Activated CD4-positive, alpha-beta T cell treated with anti-CD3 and anti-CD28 coated beads, Interleukin-2, amount 50 U/mL, for 16 hours (primary cell): ENCODE measurements around the gene CYP27B1.
A peak's percentile ranks its signal among the peaks of the same experiment; 100 is the strongest.
"Not testable (repeated sequence)": the region's sequence is repeated elsewhere in the genome, so short reads cannot be mapped to it uniquely, and the experiment has no call there.

Experiments
- DNase-seq: peaks from one replicate; pipeline ENCODE4 v3.0.0-alpha.2; 2020

Gene CYP27B1

DNA sequence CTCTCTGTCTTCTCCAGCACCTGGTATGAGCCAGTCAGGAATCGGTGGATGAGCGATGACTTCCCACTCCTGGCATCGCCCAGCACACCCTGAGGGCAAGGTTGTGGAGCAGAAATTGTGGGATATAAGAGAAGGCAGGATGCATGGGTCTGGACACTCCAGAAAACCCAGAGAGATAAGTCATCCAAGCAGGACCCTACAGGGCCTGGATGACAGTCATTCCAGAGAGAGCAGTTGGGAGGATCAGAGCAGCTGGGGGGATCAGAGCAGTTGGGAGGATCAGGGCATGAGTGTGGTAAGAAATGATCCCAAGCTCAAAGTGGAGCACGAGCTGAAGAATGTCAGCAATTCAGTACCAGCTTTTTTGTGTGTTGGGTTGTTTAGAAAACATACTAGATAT, 32.3 kb downstream of the CYP27B1 start:
- no peak for DNase-seq

GRCh38 chr12:57733928-57734327, 33.0 kb downstream of the CYP27B1 start:
- no peak for DNase-seq

- DNase-seq: no peak
Observed at GRCh38 chr12:57732726-57733593, 33.9 kb downstream of the CYP27B1 start.

GRCh38 chr12:57732270-57732669, 34.6 kb downstream of the CYP27B1 start:
- no peak for DNase-seq

DNA sequence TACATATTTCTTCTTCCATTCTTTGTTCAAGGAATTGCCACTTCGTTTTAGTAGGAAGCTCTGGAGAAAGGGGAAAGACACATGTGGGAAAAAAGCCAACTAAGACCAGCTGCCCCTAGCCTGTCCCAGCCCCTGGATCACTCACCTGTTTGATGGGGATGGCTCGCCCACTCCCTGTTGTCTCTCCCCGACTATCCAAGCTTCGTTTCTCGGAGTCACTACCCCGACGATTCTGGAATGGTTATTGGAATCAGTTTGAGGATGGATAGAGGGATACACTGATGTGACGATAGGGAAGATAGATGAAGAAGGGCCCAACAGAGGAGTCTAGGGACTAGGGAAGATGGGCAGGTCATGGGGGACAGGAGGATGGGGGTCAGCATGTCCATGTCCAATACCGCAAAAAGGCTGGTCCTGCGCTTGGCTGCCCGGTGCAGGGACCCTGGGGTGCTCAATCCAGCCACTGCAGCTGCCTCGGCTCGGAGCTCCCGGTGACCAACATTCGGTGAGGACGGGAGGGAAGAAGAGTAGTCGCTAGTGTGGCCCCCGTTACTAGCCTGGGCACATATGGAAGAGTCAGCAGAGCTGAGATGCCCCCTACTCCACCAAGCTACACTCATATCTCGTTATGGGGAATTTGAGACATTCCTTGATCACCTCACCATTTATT, 35.3 kb downstream of the CYP27B1 start:
- no peak for DNase-seq

DNA sequence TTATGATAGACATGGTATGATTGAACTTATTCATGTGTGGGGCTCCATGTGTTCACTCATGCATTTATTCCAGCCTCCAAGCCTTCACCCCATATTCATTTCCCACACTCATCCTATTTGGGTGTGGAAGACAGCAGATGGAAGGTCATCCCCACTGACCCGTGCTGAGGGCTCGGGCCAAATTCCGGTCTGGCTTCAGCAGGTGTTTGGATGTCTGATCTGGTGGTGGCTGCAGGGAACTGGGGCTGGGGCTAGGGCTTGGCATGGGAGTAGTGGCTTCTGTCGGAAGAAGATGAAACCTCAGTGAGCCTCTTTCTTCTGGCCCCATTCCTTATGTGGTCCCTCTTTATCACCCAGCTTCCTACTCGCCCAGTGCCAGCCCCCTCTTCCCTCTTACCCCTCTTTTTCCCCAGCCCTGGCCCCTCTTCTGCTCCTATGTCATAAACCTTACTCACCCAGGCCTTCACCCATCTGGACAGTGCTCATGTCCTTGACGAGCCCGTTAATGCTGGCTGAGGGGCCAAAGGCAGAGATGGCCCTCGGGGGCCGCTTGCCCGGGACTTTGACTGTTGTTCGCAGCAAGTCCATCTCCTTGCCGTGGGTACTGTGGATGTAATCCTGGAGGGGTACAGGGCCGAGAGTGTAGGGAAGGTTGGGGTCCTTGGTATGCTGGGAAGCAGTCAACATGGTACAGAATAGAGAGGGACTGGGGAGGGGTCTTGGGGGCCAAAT, 36.4 kb downstream of the CYP27B1 start:
- no peak for DNase-seq

GRCh38 chr12:57729321-57729844, 37.5 kb downstream of the CYP27B1 start:
- no peak for DNase-seq

DNA sequence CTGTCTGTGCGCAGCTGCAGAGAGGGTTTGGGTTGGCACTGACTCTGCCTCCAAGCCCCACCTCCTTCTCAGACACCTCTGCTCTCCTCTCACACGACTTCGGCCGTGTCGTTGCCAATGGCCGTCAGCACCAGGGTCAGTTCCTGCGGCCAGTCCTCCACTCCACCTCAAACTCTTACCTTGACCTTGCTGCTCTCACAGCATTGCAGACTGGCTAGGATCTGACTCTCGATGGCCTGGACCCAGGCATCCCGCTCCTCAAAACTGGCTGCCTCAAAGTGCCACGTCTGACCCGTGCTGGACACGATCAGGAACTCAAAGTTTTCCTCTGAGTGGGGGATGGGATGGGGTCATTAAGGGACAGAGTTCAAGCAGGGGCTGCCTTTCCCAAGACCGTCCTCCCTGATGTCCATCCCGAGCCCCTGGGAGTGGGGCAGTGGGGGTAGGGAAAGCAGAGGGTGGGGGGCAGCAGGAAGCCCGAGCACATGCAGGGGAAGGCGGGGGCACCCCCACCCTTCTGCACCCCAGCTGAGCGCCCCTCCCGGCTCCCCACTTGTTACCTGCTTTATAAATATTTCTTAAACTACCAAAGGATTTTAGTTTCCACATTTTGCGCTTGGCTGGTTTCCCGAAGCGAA, 39.0 kb downstream of the CYP27B1 start:
- DNase-seq: no peak

GRCh38 chr12:57726884-57727757, 39.8 kb downstream of the CYP27B1 start:
- DNase-seq: no peak

DNA sequence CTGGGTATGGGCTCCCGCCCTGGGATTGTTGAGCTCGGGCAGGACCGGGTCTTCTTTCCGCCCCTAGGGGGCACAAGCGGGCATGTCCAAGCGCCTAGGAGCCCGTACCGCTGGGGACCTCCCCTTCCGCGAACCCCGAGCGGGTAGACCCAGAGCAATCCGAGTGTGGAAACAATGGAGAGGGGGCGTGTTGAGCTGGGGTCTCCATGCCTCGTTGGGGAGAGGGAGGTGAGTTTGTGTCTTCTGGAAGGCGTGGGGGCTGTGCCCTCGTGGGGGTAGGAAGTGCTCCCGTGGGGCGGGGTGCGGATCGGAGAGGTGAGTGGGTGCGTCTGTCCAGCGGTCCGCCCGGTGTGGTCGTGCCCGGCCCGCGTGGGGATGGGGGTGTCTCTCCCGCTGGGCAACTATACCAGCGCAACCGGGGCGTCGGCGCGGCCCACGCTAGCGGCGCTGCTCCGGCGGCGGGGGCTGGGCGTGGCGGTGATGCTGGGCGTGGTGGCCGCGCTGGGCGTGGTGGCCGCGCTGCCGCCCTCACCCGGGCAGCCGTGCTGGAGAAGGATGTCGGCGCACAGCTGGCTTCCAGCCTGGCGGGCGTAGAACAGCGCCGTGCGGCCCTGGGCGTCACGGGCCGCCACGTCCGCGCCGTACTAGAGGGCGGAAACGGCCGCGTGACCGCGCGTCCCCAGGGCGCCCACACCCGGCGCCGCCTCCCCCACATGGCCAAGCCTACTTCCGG, 40.6 kb downstream of the CYP27B1 start:
- DNase-seq: peak; percentile 29

DNA sequence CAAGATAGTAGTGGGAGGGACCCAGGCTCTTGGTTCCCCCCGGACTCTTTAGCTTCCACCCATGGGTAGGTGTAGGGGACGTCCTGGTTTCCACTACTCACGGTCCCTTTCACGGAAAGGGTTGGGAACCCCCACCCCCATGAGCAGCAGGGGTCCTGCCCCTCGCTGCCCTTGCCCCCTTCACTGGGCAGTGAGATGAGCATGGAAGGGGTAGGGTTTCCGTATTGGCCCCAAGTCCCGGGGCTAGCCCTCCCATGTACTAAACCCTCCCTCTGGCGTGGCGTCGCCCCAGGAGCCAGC, 41.1 kb downstream of the CYP27B1 start:
- no peak for DNase-seq

- no peak for DNase-seq
Observed at GRCh38 chr12:57724936-57725740, 41.7 kb downstream of the CYP27B1 start.

GRCh38 chr12:57724003-57724935, 42.6 kb downstream of the CYP27B1 start:
- DNase-seq: no peak

DNA sequence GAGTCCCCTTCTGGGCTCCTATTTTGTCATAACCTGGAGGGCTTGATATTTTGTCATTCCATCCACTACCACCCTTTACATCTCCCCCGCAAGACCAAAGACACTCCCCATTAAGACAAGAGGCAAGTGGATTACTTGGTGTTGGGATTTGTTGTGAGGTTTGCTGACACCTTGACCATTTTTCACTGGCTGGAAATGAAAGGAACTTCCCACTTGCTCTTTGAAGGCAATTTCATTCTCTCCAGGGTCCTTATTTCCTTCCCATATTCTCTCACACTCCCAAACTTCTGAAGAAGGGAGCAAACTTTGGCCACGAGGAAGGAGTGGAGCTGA, 43.3 kb downstream of the CYP27B1 start:
- no peak for DNase-seq

- no peak for DNase-seq
Observed at GRCh38 chr12:57722716-57723629, 43.9 kb downstream of the CYP27B1 start.

DNA sequence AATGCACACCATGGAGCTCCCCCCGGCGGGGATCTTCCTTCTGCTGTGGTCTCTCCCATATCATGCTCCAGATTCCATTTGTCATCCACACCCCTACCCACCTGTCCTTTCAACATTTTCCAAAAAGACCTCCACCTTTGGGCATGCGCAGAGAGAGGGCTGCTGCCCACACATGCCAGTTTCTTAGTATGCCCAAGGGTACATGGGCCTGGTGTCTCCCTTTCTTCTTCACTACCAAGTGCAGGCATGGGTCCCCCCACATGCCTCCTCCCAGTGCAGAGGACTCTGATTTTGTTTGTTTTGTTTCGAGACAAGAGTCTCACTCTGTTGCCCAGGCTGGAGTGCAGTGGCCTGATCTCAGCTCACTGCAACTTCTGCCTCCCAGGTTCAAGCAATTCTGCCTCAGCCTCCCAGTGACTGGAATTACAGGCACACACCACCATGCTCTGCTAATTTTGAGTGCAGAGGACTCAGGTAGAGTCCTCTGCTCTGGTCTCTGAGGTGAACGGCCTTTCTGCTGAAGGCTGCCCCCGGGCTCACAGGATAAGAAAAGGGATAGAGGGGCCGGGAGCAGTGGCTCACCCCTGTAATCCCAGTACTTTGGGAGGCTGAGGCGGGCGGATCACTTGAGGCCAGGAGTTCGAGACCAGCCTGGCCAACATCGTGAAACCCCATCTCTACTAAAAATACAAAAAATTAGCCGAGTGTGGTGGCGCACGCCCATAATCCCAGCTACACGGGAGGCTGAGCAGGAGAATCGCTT, 44.9 kb downstream of the CYP27B1 start:
- DNase-seq: not testable (repeated sequence)
